Activated CD4-positive, alpha-beta T cell treated with anti-CD3 and anti-CD28 coated beads, Interleukin-2, amount 50 U/mL, for 24 hours (primary cell): ENCODE measurements around the gene SLC5A1.

Source experiments
- DNase-seq, 2 donors: peaks; one replicate each; pipeline ENCODE4 v3.0.0-alpha.2; 2020; ENCODE audit warnings: low read depth in 1 of 2, low spot score in 1 of 2

Gene SLC5A1

DNA sequence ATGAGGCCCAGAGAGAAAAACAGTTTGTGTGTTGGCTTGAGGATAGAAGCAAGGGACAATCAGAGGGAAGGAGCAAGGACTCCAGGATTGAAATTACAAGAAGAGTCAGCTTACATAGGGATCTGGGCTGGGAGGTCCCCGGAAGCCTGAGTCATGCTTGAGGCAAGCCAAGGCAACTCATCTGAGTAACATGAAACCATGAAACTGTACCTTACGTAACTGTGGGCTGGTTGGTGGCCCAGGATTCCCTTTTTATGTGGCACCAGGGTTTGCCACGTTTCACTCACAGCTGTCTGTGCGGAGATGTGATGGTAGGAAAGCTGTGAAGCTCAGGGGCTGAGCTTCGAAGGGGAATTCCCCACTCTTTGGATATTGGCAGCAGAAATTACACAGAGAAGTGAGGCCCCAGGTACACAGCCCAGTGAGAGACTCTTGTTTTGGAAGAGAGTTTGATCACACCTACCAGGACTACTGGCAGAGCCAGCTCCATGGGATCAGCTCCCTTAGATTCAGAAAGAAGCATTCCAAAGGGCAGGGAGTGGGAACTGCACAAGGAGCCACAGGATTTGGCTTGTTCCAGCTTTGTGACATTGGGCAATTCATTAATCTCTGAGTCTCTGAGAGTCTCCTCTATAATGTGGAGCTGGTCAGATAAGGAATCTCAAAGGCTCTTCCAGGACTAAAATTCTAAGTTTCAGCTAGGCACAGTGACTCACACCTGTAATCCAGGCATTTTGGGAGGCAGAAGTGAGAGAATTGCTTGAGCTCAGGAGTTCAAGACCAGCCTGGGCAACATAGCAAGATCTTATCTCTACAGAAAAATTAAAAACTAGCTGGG, 7.8 kb downstream of the SLC5A1 start:
- DNase-seq: peak; percentile 30 to 44

GRCh38 chr22:32052244-32052643, 9.2 kb downstream of the SLC5A1 start:
- no peak for DNase-seq

- no peak for DNase-seq
These were observed 10.1 kb downstream of the SLC5A1 start for GRCh38 chr22:32052936-32053791.

- no peak for DNase-seq
These were observed 12.0 kb downstream of the SLC5A1 start for GRCh38 chr22:32055069-32055468.

GRCh38 chr22:32058656-32059260, 15.7 kb downstream of the SLC5A1 start:
- no peak for DNase-seq

DNA sequence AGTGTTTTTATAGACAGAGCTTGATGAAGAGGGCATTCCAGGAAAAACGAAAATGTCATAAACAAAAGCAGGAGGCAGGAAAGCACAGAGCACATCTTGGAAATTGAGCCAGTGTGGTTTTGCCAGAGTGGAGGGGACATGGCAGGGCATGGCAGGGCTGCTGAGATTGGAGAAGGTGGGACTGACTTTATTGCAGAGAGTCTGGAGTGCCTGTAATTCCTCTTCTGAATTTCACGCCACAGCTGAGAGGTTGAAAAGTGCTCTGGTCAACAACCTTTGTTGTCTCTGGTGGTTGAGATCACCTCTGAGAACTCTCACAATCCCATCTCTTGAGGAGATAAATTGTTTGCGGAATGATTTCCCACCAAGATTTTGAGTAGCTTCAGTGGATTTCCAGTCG, 16.4 kb downstream of the SLC5A1 start:
- DNase-seq: no peak

GRCh38 chr22:32063701-32064100, 20.6 kb downstream of the SLC5A1 start:
- no peak for DNase-seq

- no peak for DNase-seq
These were observed 23.8 kb downstream of the SLC5A1 start for GRCh38 chr22:32066820-32067219.

DNA sequence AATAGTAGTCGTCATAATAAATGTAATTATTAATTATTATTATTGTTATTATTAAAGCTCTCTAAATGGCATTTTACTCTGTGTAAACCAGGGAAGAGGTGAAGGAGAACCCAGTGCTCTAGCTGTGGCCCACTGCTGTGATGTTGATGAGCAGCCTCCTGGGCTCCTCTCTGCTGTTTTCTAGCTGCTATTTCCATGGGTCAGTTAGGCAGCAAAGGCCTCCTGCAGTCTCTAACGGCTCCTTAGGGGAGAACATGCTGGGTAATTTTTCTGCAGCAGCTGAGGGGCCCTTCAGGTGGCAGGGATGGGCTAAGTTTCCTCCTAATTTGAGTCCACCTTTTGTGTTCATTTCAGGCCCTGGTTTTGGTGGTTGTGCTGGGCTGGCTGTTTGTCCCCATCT, 24.6 kb downstream of the SLC5A1 start:
- no peak for DNase-seq

GRCh38 chr22:32069579-32070372, 26.7 kb downstream of the SLC5A1 start:
- DNase-seq: no peak

GRCh38 chr22:32073262-32073661, 30.2 kb downstream of the SLC5A1 start:
- DNase-seq: no peak

DNA sequence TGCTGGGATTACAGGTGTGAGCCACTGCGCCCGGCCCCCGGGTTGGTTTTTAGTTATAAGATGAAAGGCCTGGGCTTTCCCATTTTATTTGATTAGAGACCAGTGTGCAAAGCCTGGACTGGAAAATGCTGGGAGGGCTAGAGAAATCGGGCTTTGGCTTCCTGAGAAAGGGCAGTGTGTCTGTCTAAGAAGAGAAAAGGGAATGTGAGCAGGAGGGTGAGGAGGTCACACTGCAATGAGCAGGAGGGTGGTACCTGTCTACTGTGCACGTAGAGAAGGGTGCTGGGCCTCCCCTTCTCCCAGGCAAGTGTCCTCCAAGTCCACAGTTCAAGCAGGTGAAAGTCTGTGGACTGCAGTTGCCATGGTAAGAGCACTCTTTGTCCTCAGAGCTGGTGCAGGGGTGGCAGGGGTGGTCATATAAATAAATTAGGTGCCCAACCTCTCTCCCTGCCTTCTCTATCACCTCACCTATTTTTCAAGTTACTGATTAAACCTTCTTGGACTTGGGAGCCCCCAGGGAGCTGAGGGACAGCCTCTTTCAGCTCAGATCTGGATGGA, 30.8 kb downstream of the SLC5A1 start:
- DNase-seq: no peak

GRCh38 chr22:32075997-32076760, 33.1 kb downstream of the SLC5A1 start:
- no peak for DNase-seq

- DNase-seq: no peak
These were observed 33.7 kb downstream of the SLC5A1 start for GRCh38 chr22:32076761-32077084.

GRCh38 chr22:32077151-32077550, 34.1 kb downstream of the SLC5A1 start:
- no peak for DNase-seq

- DNase-seq: no peak
These were observed 36.3 kb downstream of the SLC5A1 start for GRCh38 chr22:32079130-32080089.

DNA sequence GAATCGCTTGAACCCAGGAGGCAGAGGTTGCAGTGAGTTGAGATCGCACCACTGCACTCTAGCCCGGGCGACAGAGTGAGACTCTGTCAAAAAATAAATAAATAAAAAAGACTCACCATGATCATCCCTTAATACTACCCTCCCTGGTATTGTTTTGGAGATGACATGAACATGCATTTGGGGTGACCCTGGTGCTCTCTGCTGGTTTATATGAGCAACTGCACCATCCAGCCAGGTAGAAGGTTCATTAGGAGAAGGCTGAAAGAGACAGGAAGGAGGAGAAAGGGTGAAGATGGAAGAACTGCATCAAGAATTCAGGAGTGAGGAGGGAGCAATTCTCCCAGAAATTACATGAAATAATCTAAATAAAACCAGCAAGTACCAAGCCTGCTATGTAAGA, 37.8 kb downstream of the SLC5A1 start:
- DNase-seq: peak in 1 of 2 donors; percentile 32

- no peak for DNase-seq
These were observed 39.3 kb downstream of the SLC5A1 start for GRCh38 chr22:32082331-32082730.

DNA sequence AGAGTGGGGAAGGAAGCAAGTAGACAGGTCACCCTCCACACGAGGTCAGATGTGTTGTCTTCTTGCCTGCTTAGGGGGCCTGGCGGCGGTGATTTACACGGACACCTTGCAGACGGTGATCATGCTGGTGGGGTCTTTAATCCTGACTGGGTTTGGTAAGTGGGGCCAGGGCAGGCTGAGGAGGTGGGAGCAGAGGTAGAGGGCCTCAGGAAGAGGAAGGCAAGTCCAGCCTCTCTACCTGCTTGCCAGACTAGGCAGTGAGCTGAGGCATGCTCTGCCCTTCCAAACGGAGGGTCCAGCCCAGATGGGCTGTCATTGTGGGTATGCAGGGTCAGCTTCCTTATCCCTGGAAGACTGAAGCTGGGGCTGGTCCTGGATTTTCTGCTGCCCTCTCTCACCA, 39.9 kb downstream of the SLC5A1 start:
- DNase-seq: no peak
